22Rv1 (cell line): ENCODE data around the gene RSPH9.

Experiments used
- ZFX ChIP-seq: fragments of 450-650 bp; IDR thresholded peaks from 2 replicates; pipeline ENCODE4 v1.6.1; 2017; ENCODE audit warnings: antibody characterized with exemption, borderline replicate concordance
- TF ChIP-seq, protein P1 (sequence below): fragments of 450-650 bp; IDR thresholded peaks from 2 replicates; pipeline ENCODE4 v1.5.1; 2017; ENCODE audit warnings: mild to moderate bottlenecking

DNA sequence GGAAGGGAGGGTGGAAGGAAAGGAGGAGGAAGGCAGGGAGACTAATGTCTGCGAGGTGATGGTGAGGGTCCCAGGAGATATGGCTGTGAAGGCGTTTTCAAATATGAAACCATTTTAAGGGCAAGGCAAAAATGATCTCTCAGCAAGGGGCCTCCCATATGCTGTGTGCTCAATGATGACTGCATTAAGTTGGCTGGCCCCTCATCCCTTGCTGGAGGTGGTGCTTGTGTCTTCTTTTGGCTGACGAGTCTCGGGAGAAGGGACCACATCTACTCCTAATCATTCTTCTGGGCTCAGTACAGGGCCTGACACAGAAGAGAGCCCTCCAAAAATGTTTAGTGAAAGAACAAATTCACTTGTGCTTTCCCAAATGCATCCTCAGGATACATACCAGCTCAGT, 65.7 kb downstream of the RSPH9 start:
- TF ChIP-seq, protein P1, sequence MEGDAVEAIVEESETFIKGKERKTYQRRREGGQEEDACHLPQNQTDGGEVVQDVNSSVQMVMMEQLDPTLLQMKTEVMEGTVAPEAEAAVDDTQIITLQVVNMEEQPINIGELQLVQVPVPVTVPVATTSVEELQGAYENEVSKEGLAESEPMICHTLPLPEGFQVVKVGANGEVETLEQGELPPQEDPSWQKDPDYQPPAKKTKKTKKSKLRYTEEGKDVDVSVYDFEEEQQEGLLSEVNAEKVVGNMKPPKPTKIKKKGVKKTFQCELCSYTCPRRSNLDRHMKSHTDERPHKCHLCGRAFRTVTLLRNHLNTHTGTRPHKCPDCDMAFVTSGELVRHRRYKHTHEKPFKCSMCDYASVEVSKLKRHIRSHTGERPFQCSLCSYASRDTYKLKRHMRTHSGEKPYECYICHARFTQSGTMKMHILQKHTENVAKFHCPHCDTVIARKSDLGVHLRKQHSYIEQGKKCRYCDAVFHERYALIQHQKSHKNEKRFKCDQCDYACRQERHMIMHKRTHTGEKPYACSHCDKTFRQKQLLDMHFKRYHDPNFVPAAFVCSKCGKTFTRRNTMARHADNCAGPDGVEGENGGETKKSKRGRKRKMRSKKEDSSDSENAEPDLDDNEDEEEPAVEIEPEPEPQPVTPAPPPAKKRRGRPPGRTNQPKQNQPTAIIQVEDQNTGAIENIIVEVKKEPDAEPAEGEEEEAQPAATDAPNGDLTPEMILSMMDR: no peak
- TF ChIP-seq ZFX: no peak
